H1 (cell line): ENCODE results near the gene CEBPA.

Experiments
- CTCF ChIP-seq, 3 experiments: IDR thresholded peaks; 1 replicate in 2 of 3; 2 replicates in 1 of 3; pipeline versions ENCODE4 v1.5.1 to v1.6.1; 2011; ENCODE audit warnings: low read length in 3 of 3, mild to moderate bottlenecking in 3 of 3, inconsistent platforms in 2 of 3, low read depth in 1 of 3, moderate library complexity in 1 of 3; ENCODE audit not compliant: insufficient read depth in 1 of 3; ENCODE audit errors: control extremely low read depth in 1 of 3
- EGR1 ChIP-seq: IDR thresholded peaks from 2 replicates; pipeline ENCODE4 v1.6.1; 2011; ENCODE audit warnings: low read depth, low read length, borderline replicate concordance

GRCh38 chr19:33280351-33280921, 21.9 kb downstream of the CEBPA start:
- TF ChIP-seq CTCF (IDR thresholded peaks at IDR 0.05; ENCODE audit: control extremely low read depth in 1 of 3, insufficient read depth in 1 of 3, low read depth in 1 of 3, low read length in 3 of 3) = no peak
- no peak for TF ChIP-seq EGR1
